AG10803 (cell line): Measurements from ENCODE around the gene CERS6.

Experiments used
- DNase-seq: peaks from one replicate; pipeline ENCODE4 v3.0.0; 2010; ENCODE audit warnings: low read depth
- H3K4me3 ChIP-seq: 2 replicates; pipeline ENCODE4 v1.5.1; 2011; ENCODE audit warnings: mild to moderate bottlenecking, low read length, control low read depth
- TF ChIP-seq, protein P1 (sequence below): conservative IDR thresholded peaks from 2 replicates; pipeline ENCODE4 v1.5.1; 2011; ENCODE audit warnings: mild to moderate bottlenecking, low read length, control low read depth, inconsistent platforms

Gene CERS6

DNA sequence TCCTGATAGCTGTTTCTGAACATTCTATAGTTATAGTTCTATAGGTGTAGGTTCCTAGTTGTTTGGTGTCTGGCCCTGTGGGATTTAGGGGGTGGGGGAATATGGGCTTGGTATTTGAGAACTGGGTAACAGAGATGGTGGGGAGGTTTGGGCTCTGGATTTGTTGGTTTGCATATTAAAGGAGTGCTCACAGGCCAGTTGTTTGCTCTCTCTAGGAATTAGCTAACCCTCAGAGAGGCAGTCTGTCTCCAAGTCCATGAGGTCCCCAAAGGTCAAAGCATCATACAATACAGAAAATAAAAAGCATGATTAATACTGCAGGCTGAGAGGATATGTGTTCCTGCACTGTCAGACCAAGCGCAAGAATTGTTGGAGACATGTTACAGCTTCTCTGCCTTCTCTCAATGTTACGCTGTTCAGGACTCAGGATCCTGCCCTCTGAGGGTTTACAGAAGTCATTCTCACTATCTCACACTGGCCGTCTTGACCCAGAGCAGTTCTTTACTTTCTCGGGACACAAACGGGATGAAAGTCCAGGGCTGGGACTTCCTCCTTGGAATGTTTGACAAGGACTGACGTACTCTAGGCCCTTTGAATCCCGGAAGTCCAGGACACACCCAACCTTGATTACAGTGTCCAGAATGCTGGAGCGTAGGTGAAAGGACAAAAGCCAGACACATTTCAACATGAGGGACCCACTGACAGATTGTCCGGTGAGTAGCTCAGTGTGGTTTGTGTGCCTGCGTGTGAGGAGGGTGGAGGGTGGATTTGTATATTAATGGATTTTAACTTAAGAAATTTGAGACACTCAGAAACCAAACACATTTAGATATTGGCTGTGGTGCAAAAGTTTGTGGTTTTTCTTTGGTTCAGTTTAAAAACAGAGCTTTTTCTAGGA is 346.1 kb downstream of the CERS6 start, which contains the start of gene NOSTRIN:
Gene NOSTRIN (plus strand): TSS at position 677 of the 898 bp plus-strand sequence. CDS start 10 bp downstream, at position 687.
- TF ChIP-seq, protein P1, sequence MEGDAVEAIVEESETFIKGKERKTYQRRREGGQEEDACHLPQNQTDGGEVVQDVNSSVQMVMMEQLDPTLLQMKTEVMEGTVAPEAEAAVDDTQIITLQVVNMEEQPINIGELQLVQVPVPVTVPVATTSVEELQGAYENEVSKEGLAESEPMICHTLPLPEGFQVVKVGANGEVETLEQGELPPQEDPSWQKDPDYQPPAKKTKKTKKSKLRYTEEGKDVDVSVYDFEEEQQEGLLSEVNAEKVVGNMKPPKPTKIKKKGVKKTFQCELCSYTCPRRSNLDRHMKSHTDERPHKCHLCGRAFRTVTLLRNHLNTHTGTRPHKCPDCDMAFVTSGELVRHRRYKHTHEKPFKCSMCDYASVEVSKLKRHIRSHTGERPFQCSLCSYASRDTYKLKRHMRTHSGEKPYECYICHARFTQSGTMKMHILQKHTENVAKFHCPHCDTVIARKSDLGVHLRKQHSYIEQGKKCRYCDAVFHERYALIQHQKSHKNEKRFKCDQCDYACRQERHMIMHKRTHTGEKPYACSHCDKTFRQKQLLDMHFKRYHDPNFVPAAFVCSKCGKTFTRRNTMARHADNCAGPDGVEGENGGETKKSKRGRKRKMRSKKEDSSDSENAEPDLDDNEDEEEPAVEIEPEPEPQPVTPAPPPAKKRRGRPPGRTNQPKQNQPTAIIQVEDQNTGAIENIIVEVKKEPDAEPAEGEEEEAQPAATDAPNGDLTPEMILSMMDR: no peak
- H3K4me3 ChIP-seq: peak within 1 kb of the TSS; percentile 26; the same call in 1 of the 2 replicates
- DNase-seq: peak; percentile 46

DNA sequence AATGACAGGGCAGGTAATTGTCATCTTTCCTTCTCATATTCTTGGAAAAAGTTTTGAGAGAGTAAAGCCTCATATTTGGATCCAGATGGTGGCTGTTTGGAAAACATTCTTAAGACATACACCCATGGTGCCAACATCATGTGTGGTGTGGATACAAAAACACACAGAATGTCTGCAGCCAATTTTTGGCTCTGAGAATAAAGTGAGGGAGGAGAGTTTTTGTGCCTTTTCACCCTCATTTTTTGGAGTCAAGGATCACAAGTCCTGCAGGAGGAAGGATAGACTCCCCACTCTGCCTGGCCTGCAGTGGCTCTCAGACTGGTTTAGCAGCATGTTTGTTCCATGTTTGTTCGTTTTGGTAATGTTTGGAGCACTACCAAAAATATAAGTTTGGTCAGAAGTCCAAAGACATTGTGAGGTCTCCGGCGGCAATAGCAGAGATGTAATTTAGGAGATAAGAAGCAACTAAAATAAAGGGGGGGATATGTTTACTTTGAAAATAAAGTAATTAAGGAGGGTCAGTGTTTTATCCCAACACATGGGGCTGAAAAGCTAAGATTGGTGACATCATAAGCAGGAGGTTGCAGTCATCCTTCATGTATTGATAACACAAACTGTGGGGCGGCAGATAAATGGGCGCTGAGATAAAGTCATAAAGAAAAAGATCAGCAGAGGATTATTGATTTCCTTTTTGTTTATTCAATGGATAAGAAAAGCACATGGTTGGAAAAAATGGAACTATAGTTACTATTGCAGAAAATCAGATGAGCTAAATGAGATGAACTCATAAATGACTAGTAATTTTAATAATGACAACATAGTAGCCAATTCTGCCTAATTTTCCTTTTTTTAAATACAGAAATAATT is 347.0 kb downstream of the CERS6 start:
- DNase-seq: no peak
- no peak overlapping the region; the same call in 1 of the 2 replicates for H3K4me3 ChIP-seq
- TF ChIP-seq, protein P1: no peak

DNA sequence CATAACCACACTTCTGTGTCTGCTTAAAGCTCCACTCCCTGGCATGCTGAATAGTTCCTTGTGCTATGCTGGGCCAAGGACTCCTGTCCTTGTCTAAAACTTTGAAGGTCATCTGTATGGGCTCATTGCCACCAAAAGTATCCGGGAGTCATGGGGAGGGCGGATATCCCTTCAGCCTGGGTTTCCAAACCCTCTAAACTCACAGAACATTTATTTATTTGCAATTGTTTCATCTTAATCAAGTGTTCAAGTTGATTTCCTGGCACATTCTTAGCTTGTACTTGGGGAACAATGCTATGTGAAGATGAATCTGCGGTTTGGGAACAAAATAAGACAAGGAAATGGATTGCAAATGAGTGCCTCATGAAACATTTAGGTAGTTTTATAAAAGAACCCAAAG is 348.1 kb downstream of the CERS6 start:
- DNase-seq: no peak
- no peak overlapping the region for H3K4me3 ChIP-seq
- TF ChIP-seq, protein P1: no peak

DNA sequence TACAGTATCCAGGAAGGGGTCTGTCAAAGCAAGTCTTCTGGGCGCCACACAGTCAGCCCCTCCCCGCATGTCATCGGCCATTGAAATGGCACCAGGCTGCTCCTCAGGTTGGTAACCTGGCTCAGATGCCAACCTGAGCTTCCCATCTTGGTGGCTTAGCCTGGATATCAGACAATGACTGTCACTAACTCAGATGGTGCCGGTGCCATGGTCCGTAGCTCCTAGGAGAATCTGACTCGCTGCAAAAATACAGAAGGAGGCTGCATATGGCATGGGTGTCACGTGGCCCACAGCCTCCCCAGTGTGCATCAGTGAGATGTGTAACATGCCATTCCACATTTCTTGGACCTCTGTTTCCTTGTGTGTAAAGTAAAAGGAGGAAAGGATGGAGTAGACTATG is 349.5 kb downstream of the CERS6 start:
- no peak for DNase-seq
- H3K4me3 ChIP-seq: no peak overlapping the region
- TF ChIP-seq, protein P1: no peak

DNA sequence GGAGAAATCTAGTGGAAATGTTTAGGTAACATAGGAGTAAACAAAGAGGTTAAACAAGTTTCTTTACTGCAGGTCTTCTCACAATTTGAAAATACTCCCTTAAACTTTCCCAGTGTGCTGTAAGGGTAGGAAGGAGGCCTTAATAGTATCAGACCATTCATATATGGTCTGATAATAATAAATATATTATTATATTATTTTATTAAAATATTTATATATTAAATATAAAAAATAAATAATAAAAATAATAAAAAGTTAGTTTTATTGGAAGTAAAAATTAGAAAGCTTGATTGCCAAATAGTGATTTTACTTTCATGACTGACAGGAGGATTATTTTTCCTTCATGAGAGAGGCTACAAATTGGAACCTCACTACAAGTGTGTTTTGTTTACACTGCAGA is 353.5 kb downstream of the CERS6 start:
- no peak for DNase-seq
- H3K4me3 ChIP-seq: no peak overlapping the region
- TF ChIP-seq, protein P1: no peak

DNA sequence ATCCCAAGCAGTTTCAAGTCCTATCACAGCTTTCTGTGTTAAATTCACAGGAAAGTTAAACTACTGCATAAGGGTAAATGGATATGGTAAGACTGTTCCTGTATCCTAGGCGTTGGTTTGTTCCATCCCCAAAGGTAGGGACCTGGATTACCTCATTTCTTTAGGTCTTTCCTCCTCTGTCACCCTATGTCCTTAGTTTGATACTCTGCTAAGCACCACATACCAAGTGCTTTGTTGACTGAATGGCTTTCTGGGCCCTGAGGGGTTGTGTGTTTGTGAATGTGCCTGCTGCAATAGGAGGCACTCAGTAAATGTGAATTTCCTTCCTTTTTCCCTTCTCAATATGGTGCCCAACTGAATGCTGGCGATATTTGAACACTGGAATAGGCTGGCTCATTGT is 354.2 kb downstream of the CERS6 start:
- H3K4me3 ChIP-seq: no peak overlapping the region
- no peak for DNase-seq
- TF ChIP-seq, protein P1: no peak
